ENCODE results near the gene PAF1.

The PAF1 gene

GRCh38 chr19:39375929-39376328 is 15.0 kb downstream of the PAF1 start:
- H3K27ac ChIP-seq (ENCODE audit: low read depth, low read length) = no peak overlapping the region
- peaks cover 18% of the 10 kb centered on the region for H3K4me1 ChIP-seq (ENCODE audit: insufficient read depth, low read length)
- no peaks in the 10 kb centered on the region for H3K27me3 ChIP-seq (ENCODE audit: control insufficient read depth in 1 of 2, insufficient read depth in 2 of 2, low read length in 2 of 2)
- H3K9ac ChIP-seq (ENCODE audit: low read length) = no peak overlapping the region
- H3K36me3 ChIP-seq (ENCODE audit: insufficient read depth, low read length) = peaks cover 67% of the 10 kb centered on the region
- no peak overlapping the region for H3K4me3 ChIP-seq (ENCODE audit: low read depth in 1 of 2, low read length in 2 of 2)
- no peaks in the 10 kb centered on the region for H3K9me3 ChIP-seq (ENCODE audit: low read length)

GRCh38 chr19:39372941-39373340 is 18.0 kb downstream of the PAF1 start:
- Histone ChIP-seq H3K9me3 (ENCODE audit: low read length) (no peaks in the 10 kb centered on the region), H3K4me3 (ENCODE audit: low read depth in 1 of 2, low read length in 2 of 2) (peak overlapping the region in 1 of 2 donors; percentile 12), H3K27ac (ENCODE audit: low read depth, low read length) (peak overlapping the region; percentile 94), H3K9ac (ENCODE audit: low read length) (peak overlapping the region; percentile 27), H3K27me3 (ENCODE audit: control insufficient read depth in 1 of 2, insufficient read depth in 2 of 2, low read length in 2 of 2) (no peaks in the 10 kb centered on the region), H3K36me3 (ENCODE audit: insufficient read depth, low read length) (peaks cover 67% of the 10 kb centered on the region), H3K4me1 (ENCODE audit: insufficient read depth, low read length) (peaks cover 24% of the 10 kb centered on the region)

GRCh38 chr19:39372047-39372802 is 18.7 kb downstream of the PAF1 start:
- Histone ChIP-seq H3K4me3 (ENCODE audit: low read depth in 1 of 2, low read length in 2 of 2) (peak overlapping the region in 1 of 2 donors; percentile 12), H3K36me3 (ENCODE audit: insufficient read depth, low read length) (peaks cover 61% of the 10 kb centered on the region), H3K9me3 (ENCODE audit: low read length) (no peaks in the 10 kb centered on the region), H3K4me1 (ENCODE audit: insufficient read depth, low read length) (peaks cover 24% of the 10 kb centered on the region), H3K9ac (ENCODE audit: low read length) (peak overlapping the region; percentile 27), H3K27ac (ENCODE audit: low read depth, low read length) (peak overlapping the region; percentile 94), H3K27me3 (ENCODE audit: control insufficient read depth in 1 of 2, insufficient read depth in 2 of 2, low read length in 2 of 2) (no peaks in the 10 kb centered on the region)

- H3K9me3 ChIP-seq (ENCODE audit: low read length) = no peaks in the 10 kb centered on the region
- no peak overlapping the region for H3K9ac ChIP-seq (ENCODE audit: low read length)
- H3K27ac ChIP-seq (ENCODE audit: low read depth, low read length) = no peak overlapping the region
- H3K36me3 ChIP-seq (ENCODE audit: insufficient read depth, low read length) = peaks cover 51% of the 10 kb centered on the region
- no peaks in the 10 kb centered on the region for H3K27me3 ChIP-seq (ENCODE audit: control insufficient read depth in 1 of 2, insufficient read depth in 2 of 2, low read length in 2 of 2)
- H3K4me3 ChIP-seq (ENCODE audit: low read depth in 1 of 2, low read length in 2 of 2) = no peak overlapping the region
- H3K4me1 ChIP-seq (ENCODE audit: insufficient read depth, low read length) = peaks cover 24% of the 10 kb centered on the region
These were observed 20.2 kb downstream of the PAF1 start for GRCh38 chr19:39370735-39371134.

- Histone ChIP-seq H3K36me3 (ENCODE audit: insufficient read depth, low read length) (peaks cover 45% of the 10 kb centered on the region), H3K9me3 (ENCODE audit: low read length) (no peaks in the 10 kb centered on the region), H3K4me1 (ENCODE audit: insufficient read depth, low read length) (peaks cover 30% of the 10 kb centered on the region), H3K27ac (ENCODE audit: low read depth, low read length) (no peak overlapping the region), H3K9ac (ENCODE audit: low read length) (no peak overlapping the region), H3K4me3 (ENCODE audit: low read depth in 1 of 2, low read length in 2 of 2) (no peak overlapping the region), H3K27me3 (ENCODE audit: control insufficient read depth in 1 of 2, insufficient read depth in 2 of 2, low read length in 2 of 2) (no peaks in the 10 kb centered on the region)
These were observed 21.7 kb downstream of the PAF1 start for GRCh38 chr19:39369200-39369599.

GRCh38 chr19:39365531-39365930 is 25.4 kb downstream of the PAF1 start:
- H3K9me3 ChIP-seq (ENCODE audit: low read length) = no peaks in the 10 kb centered on the region

GRCh38 chr19:39363901-39364457 is 26.9 kb downstream of the PAF1 start:
- Histone ChIP-seq H3K4me3 (ENCODE audit: low read depth in 1 of 2, low read length in 2 of 2) (peak overlapping the region in 1 of 2 donors; percentile 7), H3K9ac (ENCODE audit: low read length) (no peak overlapping the region), H3K9me3 (ENCODE audit: low read length) (no peaks in the 10 kb centered on the region), H3K4me1 (ENCODE audit: insufficient read depth, low read length) (peaks cover 31% of the 10 kb centered on the region), H3K27ac (ENCODE audit: low read depth, low read length) (no peak overlapping the region), H3K27me3 (ENCODE audit: control insufficient read depth in 1 of 2, insufficient read depth in 2 of 2, low read length in 2 of 2) (no peaks in the 10 kb centered on the region), H3K36me3 (ENCODE audit: insufficient read depth, low read length) (peaks cover 62% of the 10 kb centered on the region)

More at GRCh38 chr19:39365531-39365930, 25.4 kb downstream of the PAF1 start:
- no peak overlapping the region for H3K27ac ChIP-seq (ENCODE audit: low read depth, low read length)
- H3K4me1 ChIP-seq (ENCODE audit: insufficient read depth, low read length) = peaks cover 32% of the 10 kb centered on the region
- H3K27me3 ChIP-seq (ENCODE audit: control insufficient read depth in 1 of 2, insufficient read depth in 2 of 2, low read length in 2 of 2) = no peaks in the 10 kb centered on the region
- no peak overlapping the region for H3K9ac ChIP-seq (ENCODE audit: low read length)
- H3K36me3 ChIP-seq (ENCODE audit: insufficient read depth, low read length) = peaks cover 66% of the 10 kb centered on the region
- no peak overlapping the region for H3K4me3 ChIP-seq (ENCODE audit: low read depth in 1 of 2, low read length in 2 of 2)

- Histone ChIP-seq H3K4me1 (ENCODE audit: insufficient read depth, low read length) (peaks cover 31% of the 10 kb centered on the region), H3K9ac (ENCODE audit: low read length) (no peak overlapping the region), H3K4me3 (ENCODE audit: low read depth in 1 of 2, low read length in 2 of 2) (no peak overlapping the region), H3K9me3 (ENCODE audit: low read length) (no peaks in the 10 kb centered on the region), H3K27me3 (ENCODE audit: control insufficient read depth in 1 of 2, insufficient read depth in 2 of 2, low read length in 2 of 2) (no peaks in the 10 kb centered on the region), H3K27ac (ENCODE audit: low read depth, low read length) (no peak overlapping the region), H3K36me3 (ENCODE audit: insufficient read depth, low read length) (peaks cover 61% of the 10 kb centered on the region)
These were observed 27.9 kb downstream of the PAF1 start for GRCh38 chr19:39362682-39363657.

GRCh38 chr19:39360599-39360998 is 30.3 kb downstream of the PAF1 start:
- peaks cover 79% of the 10 kb centered on the region for H3K36me3 ChIP-seq (ENCODE audit: insufficient read depth, low read length)
- no peaks in the 10 kb centered on the region for H3K27me3 ChIP-seq (ENCODE audit: control insufficient read depth in 1 of 2, insufficient read depth in 2 of 2, low read length in 2 of 2)
- no peak overlapping the region for H3K27ac ChIP-seq (ENCODE audit: low read depth, low read length)
- no peak overlapping the region for H3K4me3 ChIP-seq (ENCODE audit: low read depth in 1 of 2, low read length in 2 of 2)
- H3K4me1 ChIP-seq (ENCODE audit: insufficient read depth, low read length) = peaks cover 31% of the 10 kb centered on the region
- no peaks in the 10 kb centered on the region for H3K9me3 ChIP-seq (ENCODE audit: low read length)
- no peak overlapping the region for H3K9ac ChIP-seq (ENCODE audit: low read length)

GRCh38 chr19:39359026-39359425 is 31.9 kb downstream of the PAF1 start:
- Histone ChIP-seq H3K27ac (ENCODE audit: low read depth, low read length) (no peak overlapping the region), H3K9ac (ENCODE audit: low read length) (no peak overlapping the region)

GRCh38 chr19:39356647-39357046 is 34.3 kb downstream of the PAF1 start:
- Histone ChIP-seq H3K36me3 (ENCODE audit: insufficient read depth, low read length) (peaks cover 76% of the 10 kb centered on the region), H3K27ac (ENCODE audit: low read depth, low read length) (no peak overlapping the region), H3K9me3 (ENCODE audit: low read length) (no peaks in the 10 kb centered on the region), H3K4me1 (ENCODE audit: insufficient read depth, low read length) (peaks cover 7% of the 10 kb centered on the region), H3K27me3 (ENCODE audit: control insufficient read depth in 1 of 2, insufficient read depth in 2 of 2, low read length in 2 of 2) (no peaks in the 10 kb centered on the region), H3K4me3 (ENCODE audit: low read depth in 1 of 2, low read length in 2 of 2) (no peak overlapping the region), H3K9ac (ENCODE audit: low read length) (no peak overlapping the region)

More at GRCh38 chr19:39359026-39359425, 31.9 kb downstream of the PAF1 start:
- Histone ChIP-seq H3K9me3 (ENCODE audit: low read length) (no peaks in the 10 kb centered on the region), H3K36me3 (ENCODE audit: insufficient read depth, low read length) (peaks cover 88% of the 10 kb centered on the region), H3K4me3 (ENCODE audit: low read depth in 1 of 2, low read length in 2 of 2) (no peak overlapping the region), H3K27me3 (ENCODE audit: control insufficient read depth in 1 of 2, insufficient read depth in 2 of 2, low read length in 2 of 2) (no peaks in the 10 kb centered on the region), H3K4me1 (ENCODE audit: insufficient read depth, low read length) (peaks cover 24% of the 10 kb centered on the region)

Measured in muscle layer of colon (tissue), 2 donors.